GM12864 (cell line): ENCODE data around the gene PCSK4.
A peak's percentile ranks its signal among the peaks of the same experiment; 100 is the strongest.
"Not testable (repeated sequence)": the region's sequence is repeated elsewhere in the genome, so short reads cannot be mapped to it uniquely, and the experiment has no call there.

Experiments
- DNase-seq: peaks from one replicate; pipeline ENCODE4 v3.0.0-alpha.2; 2011; ENCODE audit warnings: low read depth
- H3K4me3 ChIP-seq: 2 replicates; pipeline ENCODE4 v1.5.1; 2011; ENCODE audit warnings: mild to moderate bottlenecking, low read depth, low read length, control low read depth
- CTCF ChIP-seq: IDR thresholded peaks from 2 replicates; pipeline ENCODE4 v1.5.1; 2011; ENCODE audit warnings: low read depth, mild to moderate bottlenecking, moderate library complexity, low read length, control low read depth, inconsistent platforms; ENCODE audit errors: missing control alignments

The PCSK4 gene

DNA sequence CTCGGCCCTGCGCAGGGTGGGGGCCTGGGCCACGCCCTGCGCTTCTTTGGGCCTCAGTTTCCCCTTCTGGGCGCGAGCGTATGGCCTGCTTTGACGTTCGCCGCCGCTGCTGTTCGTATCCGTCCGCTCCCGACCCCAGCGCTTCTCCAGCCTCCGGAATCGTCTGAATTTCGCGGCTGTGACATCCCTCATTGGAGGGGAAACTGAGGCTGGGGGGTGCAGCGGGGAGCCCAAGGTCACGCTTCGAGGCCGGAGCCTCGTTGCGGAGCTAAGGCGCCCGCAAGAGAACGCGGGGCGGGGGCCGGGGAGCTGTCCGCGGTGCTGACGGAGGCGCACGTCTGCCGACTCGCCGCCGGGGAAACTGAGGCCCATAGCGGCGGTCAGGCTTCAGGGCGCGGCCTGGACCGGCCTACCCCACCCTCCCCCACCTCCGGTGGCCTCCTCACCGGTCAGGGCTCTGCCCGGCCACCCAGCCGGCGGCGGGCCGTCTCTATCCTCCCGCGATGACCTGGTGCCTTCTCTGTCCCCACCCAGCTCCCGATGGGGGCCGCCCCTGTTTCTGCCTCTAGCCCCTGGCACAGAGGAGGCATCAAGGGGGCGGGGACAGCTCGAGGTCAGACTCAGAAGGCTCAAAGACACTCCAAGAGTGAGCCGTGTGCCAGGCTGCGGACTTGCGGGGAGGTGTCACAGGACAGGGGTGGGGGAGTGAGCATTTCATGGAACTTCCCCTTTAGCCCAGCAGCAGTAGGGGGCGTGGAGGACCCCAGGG is 43.3 kb downstream of the PCSK4 start:
- no peak overlapping the region for H3K4me3 ChIP-seq
- DNase-seq: no peak
- no peak for TF ChIP-seq CTCF

- no peak for TF ChIP-seq CTCF
- no peak for DNase-seq
- no peak overlapping the region for H3K4me3 ChIP-seq
Observed at GRCh38 chr19:1445932-1446712, 44.0 kb downstream of the PCSK4 start.

DNA sequence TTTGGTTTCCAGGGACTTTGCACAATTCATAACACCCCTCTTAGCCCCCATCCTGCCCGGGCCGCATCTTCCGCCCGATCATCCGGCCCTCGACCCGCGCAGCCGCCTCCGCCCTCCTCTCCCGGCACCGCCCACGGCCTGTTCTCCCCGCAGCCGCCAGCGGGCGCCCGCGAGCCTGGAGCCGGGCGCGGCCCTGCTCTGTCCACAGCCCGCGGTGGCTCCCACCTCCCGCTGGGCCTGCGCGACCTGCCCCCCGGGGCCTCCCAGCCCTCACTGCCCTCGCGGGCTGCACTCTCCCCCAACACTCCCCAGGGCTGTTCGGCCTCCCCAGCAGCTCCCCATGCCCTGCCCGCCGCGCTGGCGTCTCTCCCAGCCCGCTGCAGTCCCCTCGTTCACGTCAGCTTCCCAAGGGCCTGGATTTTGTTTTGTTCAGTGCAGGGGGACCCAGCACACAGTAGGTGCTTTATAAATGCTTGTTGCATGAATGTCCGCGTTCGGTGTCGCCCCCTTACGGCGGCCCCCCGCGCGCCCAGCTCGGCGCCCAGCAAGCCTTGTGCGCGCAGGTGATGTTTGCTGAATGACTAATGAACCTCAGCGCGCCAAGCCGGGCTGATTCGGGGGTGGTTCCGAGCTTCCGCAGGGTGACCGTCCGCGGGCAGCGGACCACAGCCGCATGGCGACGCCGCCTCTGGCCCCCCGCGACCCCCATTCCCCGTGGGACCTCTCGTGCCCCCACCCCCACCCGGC is 44.8 kb downstream of the PCSK4 start:
- peak overlapping the region; percentile 47 for H3K4me3 ChIP-seq
- TF ChIP-seq CTCF: peak; percentile 87
- DNase-seq: no peak

DNA sequence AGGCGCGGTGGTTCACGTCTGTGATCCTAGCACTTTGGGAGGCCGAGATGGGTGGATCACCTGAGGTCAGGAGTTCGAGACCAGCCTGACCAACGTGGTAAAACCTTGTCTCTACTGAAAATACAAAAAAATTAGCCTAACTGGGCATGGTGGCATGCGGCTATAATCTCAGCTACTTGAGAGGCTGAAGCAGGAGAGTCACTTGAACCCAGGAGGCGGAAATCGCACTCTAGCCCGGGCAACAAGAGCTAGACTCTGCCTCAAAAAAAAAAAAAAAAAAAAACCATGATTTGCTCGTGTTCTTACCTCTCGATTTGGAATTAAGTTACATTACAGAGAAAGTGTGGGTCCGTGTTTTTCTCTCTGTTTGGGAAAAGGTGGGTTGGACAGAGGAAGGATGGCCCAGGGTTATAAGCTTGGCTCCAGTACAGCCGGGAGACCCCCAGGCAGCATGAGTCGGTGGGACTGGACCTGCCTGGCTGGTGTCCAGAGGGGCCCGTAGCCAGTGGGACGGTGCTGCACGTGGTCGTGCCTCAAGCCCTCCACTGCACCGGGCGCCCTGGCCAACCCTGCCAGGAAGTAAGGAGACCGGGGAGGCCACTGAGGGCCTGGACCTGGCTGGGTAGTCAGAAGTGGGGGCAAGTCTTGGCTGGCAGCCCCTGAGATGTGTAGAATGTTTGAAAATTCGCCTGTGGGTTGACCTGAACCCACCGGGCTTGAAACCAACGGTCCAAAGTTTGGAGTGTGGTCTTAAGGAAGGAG is 48.3 kb downstream of the PCSK4 start:
- no peak overlapping the region for H3K4me3 ChIP-seq
- TF ChIP-seq CTCF: no peak
- no peak for DNase-seq

DNA sequence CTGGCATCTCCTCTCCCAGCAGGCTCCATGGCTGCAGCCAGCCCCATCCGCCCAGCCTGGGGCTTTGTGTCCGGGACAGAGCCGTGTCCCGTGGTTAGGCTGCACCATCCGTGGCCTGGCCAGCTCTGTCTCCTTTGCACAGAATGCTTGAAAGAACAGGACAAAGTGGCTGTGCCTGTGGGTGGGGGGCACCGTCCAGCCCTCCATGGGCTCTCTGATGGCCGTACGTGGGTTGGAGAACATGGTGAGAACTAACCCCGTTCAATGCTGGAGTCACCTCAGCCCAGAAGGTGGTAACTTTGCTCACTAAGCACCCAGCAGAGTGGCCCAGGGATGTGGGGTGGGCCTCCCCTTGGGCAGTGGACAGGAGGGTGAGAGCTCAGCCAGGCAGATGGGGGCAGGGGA is 49.1 kb downstream of the PCSK4 start:
- H3K4me3 ChIP-seq: no peak overlapping the region
- TF ChIP-seq CTCF: no peak
- no peak for DNase-seq

DNA sequence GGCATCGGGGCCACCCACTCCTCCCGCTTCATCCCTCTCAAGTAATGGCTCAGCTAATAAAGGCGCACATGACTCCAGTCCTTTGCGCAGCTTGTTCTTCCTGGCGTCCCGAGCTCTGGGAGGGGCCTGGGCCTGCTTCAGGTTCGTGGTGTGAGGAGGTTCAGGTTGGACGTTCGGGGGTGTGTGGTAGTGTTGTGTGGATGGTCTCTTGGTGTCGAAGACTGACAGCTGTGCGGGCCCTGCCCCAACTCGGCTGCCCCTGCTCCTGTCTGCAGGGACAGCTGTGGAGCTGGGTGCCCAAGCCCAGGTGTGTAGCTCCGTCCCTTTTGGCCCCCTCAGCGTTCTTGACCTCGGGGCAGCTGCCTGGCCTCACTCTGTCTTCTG is 49.7 kb downstream of the PCSK4 start:
- no peak for TF ChIP-seq CTCF
- peak overlapping the region; percentile 74 for H3K4me3 ChIP-seq
- DNase-seq: no peak

GRCh38 chr19:1439525-1440417 is 50.4 kb downstream of the PCSK4 start:
- peak overlapping the region; percentile 74 for H3K4me3 ChIP-seq
- not testable (repeated sequence) for DNase-seq
